ENCODE results near the gene YIF1A. TPM values are rescaled to one million over a fixed set of nuclear protein-coding genes. Genes with fewer than 3 reads are reported as not detected.
"Not testable (repeated sequence)": the region's sequence is repeated elsewhere in the genome, so short reads cannot be mapped to it uniquely, and the experiment has no call there.

YIF1A gene
- total RNA-seq, 2 donors from 2014 or later: 68.1 to 100 TPM

GRCh38 chr11:66314186-66314501, 25.2 kb upstream of the YIF1A start:
- Histone ChIP-seq H3K27me3 (no peaks in the 10 kb centered on the region), H3K9me3 (no peaks in the 10 kb centered on the region), H3K4me3 (peak overlapping the region; percentile 36 to 58), H3K27ac (peak overlapping the region; percentile 90 to 94), H3K4me1 (peaks cover 0 to 61% of the 10 kb centered on the region in 2 donors), H3K36me3 (no peaks in the 10 kb centered on the region)
- no peak for TF ChIP-seq CTCF (IDR thresholded peaks at IDR 0.05)
- no peak for DNase-seq (ENCODE audit: low spot score)

- Histone ChIP-seq H3K36me3 (no peaks in the 10 kb centered on the region), H3K9me3 (no peaks in the 10 kb centered on the region), H3K4me3 (peak overlapping the region; percentile 36 to 58), H3K4me1 (peaks cover 0 to 57% of the 10 kb centered on the region in 2 donors), H3K27me3 (no peaks in the 10 kb centered on the region), H3K27ac (peak overlapping the region; percentile 90 to 94)
- DNase-seq (ENCODE audit: low spot score): no peak
- no peak for TF ChIP-seq CTCF (IDR thresholded peaks at IDR 0.05)
These were observed 24.6 kb upstream of the YIF1A start for GRCh38 chr11:66313321-66314185.

- DNase-seq (ENCODE audit: low spot score): peak; percentile 98
- no peaks in the 10 kb centered on the region for H3K36me3 ChIP-seq
- H3K27me3 ChIP-seq: no peaks in the 10 kb centered on the region
- H3K9me3 ChIP-seq: no peaks in the 10 kb centered on the region
- H3K4me3 ChIP-seq: peak overlapping the region; percentile 40 to 58
- TF ChIP-seq CTCF (IDR thresholded peaks at IDR 0.05): no peak
- peak overlapping the region; percentile 90 to 94 for H3K27ac ChIP-seq
- peaks cover 0 to 49% of the 10 kb centered on the region in 2 donors for H3K4me1 ChIP-seq
These were observed 23.8 kb upstream of the YIF1A start for GRCh38 chr11:66312549-66313320.

GRCh38 chr11:66311965-66312548, 23.1 kb upstream of the YIF1A start:
- no peaks in the 10 kb centered on the region for H3K9me3 ChIP-seq
- H3K27me3 ChIP-seq: no peaks in the 10 kb centered on the region
- no peaks in the 10 kb centered on the region for H3K36me3 ChIP-seq
- peak; percentile 84 to 98 for TF ChIP-seq CTCF (IDR thresholded peaks at IDR 0.05)
- H3K4me1 ChIP-seq: peaks cover 0 to 42% of the 10 kb centered on the region in 2 donors
- H3K4me3 ChIP-seq: peak overlapping the region; percentile 40 to 58
- H3K27ac ChIP-seq: peak overlapping the region; percentile 90 to 94
- DNase-seq (ENCODE audit: low spot score): peak; percentile 92

- Histone ChIP-seq H3K36me3 (no peaks in the 10 kb centered on the region), H3K9me3 (no peaks in the 10 kb centered on the region), H3K4me3 (peak overlapping the region; percentile 40 to 58), H3K27me3 (no peaks in the 10 kb centered on the region), H3K4me1 (peaks cover 0 to 36% of the 10 kb centered on the region in 2 donors), H3K27ac (peak overlapping the region; percentile 90 to 94)
- no peak for TF ChIP-seq CTCF (IDR thresholded peaks at IDR 0.05)
- no peak for DNase-seq (ENCODE audit: low spot score)
These were observed 22.6 kb upstream of the YIF1A start for GRCh38 chr11:66311470-66311964.

- H3K36me3 ChIP-seq; H3K27me3 ChIP-seq; H3K9me3 ChIP-seq; H3K4me3 ChIP-seq; H3K27ac ChIP-seq; DNase-seq (ENCODE audit: low spot score): not testable (repeated sequence)
- H3K4me1 ChIP-seq: peaks cover 0 to 30% of the 10 kb centered on the region in 2 donors
These were observed 22.0 kb upstream of the YIF1A start for GRCh38 chr11:66310803-66311440.
